ENCODE data around the gene ITGB1.

Gene ITGB1

DNA sequence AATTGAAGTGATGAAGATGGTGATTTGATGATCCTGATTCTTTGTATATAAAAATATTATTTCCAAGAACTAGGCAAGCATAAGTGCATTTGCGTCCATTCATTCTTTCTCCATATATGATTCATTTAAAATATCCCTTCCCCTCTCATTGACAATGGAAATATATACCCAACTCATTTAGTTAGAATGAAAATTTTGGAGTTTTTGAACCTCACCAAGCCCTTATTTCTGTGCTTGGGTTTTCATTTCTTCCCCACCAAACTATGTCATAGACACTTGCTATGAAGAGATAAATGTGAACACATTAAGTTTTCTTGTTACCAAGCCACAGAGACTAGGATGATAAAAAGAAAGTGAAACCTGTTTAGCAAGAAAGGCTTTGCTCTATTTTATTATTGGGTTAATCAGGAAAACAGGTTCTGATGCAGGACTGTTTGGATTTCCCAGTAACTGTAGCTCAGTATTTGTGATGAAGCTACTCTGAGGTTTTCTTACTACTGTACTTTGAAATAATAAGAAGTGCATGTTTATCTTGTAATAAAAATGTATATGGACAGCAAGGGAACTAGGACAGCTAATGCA lies 68.3 kb downstream of the ITGB1 start:
- no peak for DNase-seq

DNA sequence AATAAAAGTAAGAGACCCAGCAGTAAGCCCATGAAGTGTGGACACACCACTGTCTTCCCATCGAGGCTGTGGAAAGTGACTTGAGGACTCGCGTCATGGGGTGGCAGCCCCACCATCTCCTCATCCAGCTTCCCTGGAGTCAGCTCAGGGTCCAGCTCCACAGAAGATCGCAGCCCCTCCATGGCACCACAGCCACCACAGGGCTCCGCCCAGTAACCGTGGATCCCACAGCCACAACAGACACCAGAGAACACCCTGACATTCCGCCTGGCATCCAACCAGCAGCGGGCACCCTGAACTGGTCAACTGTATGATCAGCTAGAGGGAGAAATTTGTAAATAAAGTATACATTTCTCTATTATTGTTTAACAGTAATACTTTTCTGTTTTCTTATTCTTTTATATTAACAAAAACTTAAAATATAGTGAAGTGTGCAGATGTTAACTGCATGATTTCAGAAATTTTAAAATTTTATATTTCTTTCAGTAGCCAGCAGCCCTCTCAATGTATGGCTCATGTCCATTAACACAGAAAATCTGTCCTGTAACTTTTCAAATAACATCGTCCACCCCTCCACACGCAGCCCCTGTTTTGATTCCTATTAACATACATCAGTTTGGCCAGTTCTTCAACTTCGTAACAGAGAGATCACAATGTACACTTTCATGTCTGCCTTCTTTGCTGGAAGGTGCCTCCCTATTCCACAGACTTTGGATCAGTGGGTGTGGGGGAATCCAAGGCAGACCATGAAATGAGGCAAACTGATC lies 69.7 kb downstream of the ITGB1 start:
- DNase-seq = no peak

DNA sequence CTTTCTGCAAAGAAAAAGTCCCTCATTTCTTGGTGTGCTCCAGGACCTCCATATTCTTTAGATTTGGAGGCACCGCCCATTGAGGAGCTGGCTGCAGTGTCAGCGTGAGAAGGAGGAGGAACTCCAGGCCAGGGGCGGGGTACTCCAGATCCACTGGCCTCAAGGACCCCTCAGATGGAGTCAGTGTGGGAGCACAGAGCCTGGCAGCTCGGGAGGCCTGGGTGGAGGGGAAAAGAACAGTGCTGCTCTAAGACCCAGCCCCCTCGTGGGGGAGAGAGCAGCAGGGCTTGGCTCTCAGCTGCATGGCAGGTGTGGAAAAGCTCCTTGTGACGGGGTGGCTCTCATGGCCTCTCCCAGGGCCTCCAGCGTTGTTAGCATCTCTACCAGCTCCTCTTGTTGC lies 70.5 kb downstream of the ITGB1 start:
- no peak for DNase-seq

DNA sequence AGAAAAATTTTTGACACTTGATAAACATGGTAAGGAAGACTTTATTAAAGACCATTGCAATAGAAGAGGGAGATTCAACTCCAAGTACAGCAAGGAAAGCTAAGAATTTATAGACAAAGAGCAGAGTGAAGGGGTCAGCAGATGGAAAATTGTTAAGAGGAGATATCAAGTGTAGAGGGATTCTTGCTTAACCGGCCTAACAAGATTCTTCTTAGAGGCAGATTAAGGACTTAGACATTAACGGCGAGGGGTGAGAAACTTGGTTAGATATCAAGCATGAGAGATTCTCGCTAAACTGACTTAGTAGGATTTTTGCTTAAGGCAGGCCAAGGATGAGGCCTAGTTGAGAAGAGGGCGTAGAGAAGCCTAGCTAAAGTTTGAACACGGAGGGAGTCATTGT lies 76.0 kb downstream of the ITGB1 start:
- DNase-seq = no peak

DNA sequence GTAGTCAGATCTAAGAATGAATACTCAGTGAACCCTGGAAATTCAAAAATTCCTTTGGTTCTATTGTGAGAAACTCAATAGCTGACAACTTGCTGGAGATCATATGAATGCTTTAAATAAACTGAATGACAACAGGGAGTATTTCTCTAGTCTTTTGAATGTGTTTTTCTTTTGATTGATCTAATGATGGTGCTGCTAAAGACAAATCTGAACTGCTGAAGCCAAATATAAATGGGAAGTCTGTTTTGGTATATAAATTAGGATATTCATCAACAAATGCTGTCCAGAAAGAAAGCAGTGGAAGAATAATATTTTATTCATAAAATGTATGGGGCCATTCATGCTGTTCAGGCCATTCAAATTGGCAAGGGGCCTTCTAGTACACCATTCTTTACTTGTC lies 79.4 kb downstream of the ITGB1 start:
- DNase-seq = no peak

DNA sequence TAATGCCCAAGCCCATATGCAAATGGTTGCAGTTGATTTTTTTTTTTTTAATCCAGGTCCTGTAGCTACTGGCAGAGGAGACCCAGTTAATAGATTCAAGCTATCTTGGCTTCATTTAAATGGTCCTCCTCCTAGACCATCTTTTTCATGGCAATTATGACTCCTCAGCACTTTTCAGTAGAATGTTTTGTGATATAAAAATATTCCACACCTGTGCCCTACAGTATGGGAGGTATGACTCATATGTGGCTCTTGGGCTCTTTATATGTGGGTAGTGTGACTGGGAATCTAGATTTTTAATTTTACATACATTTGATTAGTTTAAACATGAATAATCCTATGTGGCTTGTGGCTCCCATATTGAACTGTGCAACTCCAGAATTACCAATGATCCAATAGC lies 80.1 kb downstream of the ITGB1 start:
- DNase-seq = no peak

DNA sequence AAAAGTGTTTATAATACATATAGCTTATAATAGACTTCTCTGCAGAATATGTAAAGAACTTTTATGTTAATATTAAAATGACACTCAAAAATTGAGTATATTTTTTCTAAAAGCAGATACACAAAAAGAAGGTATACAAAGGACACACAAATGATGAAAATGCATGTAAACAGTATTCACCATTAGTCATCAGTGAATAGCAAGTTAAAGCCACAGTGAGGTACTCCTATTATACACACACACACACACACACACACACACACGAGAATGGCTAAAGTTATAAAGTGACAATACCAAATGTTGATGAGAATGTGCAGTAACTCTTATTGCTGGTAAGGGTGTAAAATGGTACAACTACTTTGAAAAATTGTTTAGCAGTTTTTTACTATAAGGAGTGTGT lies 92.9 kb downstream of the ITGB1 start:
- DNase-seq = no peak

DNA sequence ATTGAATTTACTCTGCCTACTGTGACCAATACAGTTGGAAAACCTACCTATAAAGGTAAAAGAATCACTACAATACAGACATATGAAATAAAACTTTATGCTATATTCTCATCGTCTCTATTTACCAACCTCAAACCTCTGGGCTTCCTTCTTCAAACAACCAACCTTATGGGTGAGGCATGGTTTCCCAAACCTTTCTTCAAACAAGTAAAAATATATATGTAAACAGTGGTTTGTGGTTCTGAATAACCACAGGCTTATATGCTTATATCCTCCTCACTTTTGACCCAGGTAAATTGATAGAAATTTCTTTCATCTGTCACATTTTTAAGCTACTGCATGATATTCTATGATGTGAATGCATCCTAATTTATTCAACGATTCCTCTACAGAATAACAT lies 103.6 kb downstream of the ITGB1 start:
- DNase-seq = no peak

DNA sequence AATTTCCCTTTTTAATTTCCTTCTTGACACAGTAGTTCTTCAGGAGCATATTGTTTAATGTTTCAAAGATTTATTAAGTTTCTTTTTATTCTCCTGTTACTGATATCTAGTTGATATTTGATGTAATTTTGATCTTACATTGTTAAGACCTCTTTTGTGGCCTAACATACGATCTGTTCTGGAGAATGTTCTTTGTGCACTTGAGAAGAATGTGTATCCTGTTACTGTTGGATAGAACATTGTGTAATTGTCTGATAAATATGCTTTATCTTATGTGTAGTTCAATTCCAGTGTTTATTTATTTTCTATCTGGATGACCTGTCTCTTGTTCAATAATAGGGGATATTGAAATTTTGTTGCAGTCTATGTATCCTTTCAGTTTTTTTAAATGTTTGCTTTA lies 106.7 kb downstream of the ITGB1 start:
- DNase-seq = no peak

Measured in hypothalamus (tissue), 51 donors.